Stimulated activated CD4-positive, alpha-beta T cell treated with anti-CD3 and anti-CD28 coated beads, Interleukin-15, amount 100 ng/mL, for 48 hours (primary cell): ENCODE measurements around the gene LY86.

ENCODE experiments used
- DNase-seq, 2 donors: peaks; one replicate each; pipeline ENCODE4 v3.0.0-alpha.2; 2020; ENCODE audit warnings: low read depth in 2 of 2

The LY86 gene

GRCh38 chr6:6623553-6623952 lies 35.0 kb downstream of the LY86 start:
- DNase-seq: no peak

- no peak for DNase-seq
These were observed 35.9 kb downstream of the LY86 start for GRCh38 chr6:6624269-6624990.

DNA sequence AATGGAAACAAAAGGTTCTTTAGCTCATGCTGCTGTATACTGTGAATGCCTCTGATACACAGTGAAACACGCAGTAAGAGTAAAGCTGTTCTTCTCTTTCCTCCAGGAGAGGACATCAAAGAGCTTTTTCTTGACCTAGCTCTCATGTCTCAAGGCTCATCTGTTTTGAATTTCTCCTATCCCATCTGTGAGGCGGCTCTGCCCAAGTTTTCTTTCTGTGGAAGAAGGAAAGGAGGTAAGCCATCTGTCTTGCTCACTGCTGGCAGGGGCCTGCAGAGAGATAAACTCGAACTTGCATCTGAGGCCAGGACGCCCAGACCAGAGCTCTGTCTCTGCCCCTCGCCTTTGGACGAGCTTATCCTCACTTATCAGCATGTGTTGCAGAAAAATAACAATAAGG lies 37.7 kb downstream of the LY86 start:
- DNase-seq: no peak

DNA sequence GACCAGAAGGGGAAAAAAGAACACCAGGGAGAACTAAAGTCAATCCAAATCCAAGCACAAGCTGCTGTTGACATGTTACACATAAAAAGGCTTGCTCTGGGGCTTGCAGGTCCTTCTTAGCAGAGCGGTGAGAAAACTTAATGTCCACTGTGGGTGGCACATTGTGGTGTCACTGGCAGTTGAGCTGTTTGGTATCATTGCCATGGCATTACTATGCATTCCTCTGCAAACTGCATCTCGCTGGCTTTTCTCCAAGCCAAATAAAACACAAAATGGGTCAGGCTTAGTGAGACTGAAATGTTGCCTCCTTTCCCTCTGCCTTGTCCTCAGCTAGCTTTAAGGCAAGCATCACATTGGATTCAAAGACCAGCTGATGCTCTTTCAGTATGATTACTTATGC lies 40.9 kb downstream of the LY86 start:
- DNase-seq: no peak

DNA sequence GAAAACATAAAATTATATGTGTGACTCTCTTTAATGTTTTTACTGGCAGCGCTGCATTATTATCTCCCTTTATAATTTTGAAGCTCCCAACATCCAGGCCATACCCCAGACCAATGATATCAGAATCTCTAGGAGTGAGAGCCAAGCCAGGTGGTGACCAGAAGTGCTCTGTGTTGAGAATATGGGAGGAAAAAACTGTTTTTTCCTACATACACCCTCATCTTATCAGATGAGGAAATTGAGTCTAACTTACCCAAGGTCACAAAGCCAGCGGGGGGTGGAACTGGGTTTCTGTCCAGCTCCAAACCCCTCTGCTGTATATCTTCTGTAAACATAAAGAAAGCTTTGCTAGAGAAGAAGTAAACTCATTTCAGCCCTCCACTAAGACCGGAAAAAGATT lies 42.5 kb downstream of the LY86 start:
- no peak for DNase-seq

DNA sequence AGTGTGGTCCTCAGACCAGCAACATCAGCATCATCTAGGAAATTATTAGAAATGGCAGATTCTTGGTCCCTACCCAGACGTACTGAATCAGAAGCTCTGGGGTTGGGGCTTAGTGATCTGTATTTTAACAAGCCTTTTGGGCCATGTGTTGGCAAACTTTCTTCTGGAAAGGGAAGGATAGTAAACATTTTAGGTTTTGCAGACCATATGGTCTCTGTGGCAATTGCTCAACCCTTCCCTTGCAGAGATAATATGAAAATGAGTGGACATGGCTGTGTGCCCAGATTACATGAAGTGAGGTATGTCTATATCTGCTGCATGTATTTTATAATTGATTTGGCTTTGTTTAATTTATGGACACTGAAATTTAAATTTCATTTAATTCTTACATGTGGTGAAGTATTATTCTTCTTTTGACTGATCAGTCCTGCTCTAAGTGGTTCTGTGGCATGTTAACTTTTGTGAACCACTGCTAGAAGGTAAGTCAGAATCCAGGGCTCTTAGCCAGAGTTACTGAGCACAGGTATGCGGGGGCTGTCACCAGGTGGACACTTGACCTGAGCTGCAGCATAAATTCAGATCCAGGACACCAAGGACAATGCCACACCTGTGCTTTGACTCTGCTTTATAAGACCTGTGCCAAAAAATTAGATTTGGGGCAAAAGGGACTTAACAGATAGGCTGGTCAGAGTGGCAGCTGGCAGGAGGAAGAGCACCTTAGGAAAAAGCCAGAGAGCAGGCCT lies 43.2 kb downstream of the LY86 start:
- no peak for DNase-seq

DNA sequence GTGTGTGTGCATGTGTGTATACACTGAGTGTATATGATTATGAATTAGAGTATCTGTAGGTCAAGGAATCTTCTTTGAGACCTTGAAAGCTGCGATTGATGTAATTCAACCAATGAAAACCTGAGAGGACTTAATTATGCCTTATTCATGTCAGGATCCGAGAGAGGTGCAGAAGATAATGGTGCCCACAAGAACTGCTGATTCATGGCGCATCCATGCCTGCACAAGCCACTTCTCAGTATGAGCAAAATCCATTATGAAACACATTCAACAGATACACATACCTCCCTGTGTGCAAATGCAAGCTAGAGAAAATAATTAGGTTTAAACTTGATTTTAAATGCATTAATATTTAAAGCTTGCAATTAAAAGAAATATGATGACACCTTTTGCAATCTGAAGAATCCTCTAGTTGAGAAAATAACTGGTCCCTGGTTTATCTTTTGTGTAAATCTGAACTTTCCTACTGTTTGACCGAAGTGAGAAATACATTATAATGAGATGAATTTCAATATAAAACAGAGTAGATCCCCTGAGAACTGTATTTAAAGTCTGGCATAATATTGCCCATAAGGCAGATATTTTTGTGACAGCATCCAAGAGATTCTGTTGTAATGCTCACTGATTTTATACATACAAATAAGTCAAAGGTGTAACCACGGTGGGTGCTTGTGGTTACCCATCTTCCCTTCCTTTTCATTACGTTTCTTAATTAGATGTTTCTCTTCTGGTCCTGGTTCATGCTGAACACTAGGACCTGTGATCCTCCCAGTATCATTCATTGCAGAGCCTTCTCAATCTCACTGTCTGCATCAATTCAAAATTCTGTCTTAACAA lies 45.6 kb downstream of the LY86 start:
- no peak for DNase-seq

GRCh38 chr6:6634735-6635075 lies 46.2 kb downstream of the LY86 start:
- DNase-seq: no peak

- no peak for DNase-seq
These were observed 46.8 kb downstream of the LY86 start for GRCh38 chr6:6635291-6635690.

- DNase-seq: no peak
These were observed 47.3 kb downstream of the LY86 start for GRCh38 chr6:6635869-6636268.

DNA sequence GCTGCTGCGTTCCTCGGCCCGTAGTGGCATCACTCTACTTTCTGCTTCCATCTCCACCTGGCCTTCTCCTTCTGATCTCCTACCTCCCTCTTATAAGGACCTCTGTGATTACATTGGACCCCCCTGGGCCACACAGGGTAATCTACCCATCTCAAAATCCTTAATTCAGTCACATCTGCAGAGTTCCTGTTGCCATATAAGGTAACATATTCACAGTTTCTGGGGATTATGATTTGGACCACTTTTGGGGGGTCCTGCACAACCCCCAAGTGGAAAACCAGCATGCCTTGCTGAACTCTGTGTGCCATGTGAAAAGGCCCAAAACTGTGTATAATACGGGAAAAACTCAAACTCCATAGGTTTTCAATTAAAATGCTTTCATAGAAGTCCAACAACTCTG lies 51.1 kb downstream of the LY86 start:
- no peak for DNase-seq

GRCh38 chr6:6640926-6641325 lies 52.4 kb downstream of the LY86 start:
- DNase-seq: no peak

- DNase-seq: no peak
These were observed 54.9 kb downstream of the LY86 start for GRCh38 chr6:6643398-6643797.

DNA sequence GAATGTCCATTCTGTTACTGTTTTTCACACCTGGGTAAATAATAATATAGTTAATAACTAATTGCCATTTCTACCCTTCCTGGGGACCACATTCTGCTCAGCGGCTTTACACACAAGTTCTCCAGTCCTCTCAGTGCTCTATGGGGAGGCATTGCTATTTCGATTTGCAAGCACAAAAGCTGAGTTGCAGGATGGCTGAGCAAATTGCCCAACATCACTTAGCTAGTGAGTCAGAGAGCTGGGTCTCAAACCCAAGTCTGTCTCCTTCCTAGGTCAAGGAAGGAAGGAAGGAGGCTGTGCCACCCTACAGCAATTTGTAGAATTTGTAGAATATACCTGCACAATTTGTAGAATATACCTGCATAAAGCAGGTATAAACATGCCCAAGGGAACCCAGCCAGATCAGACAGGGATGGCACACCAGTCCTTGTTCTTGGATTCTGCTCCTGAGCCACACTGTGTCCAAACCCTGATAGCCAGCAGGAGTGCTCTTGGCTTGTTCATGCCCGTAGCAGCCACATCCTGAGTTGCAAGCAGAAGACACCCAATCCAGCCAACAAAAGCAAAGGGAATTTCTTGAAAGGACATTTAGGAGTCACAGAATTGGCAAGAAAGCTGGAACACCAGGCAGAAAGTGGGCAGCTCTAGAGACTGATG lies 56.9 kb downstream of the LY86 start:
- DNase-seq: no peak

- DNase-seq: no peak
These were observed 57.9 kb downstream of the LY86 start for GRCh38 chr6:6646384-6646783.

- DNase-seq: no peak
These were observed 58.3 kb downstream of the LY86 start for GRCh38 chr6:6646859-6647258.

DNA sequence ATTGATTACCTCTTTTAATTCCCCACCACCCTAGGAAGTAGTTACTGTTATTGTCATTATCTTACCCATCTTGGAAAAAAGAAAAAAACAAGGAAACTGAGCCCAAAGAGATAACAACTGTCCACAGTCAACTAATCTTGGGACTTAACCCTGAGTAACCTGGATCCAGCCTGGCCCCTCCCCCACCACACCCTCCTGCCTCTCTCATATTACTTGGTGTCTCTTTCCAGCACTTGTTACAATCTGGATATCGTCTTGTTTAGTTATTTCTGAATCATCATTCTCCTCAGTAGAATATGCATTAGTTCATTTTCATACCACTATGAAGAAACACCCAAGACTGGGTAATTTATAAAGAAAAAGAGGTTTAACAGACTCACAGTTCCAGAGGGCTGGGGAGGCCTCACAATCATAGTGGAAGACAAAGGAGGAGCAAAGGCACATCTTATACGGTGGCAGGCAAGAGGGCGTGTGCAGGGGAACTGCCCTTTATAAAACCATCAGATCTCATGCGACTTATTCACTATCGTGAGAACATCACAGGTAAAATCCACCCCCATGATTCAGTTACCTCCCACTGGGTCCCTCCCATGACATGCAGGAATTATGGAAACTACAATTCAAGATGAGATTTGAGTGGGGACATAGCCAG lies 60.3 kb downstream of the LY86 start:
- no peak for DNase-seq

DNA sequence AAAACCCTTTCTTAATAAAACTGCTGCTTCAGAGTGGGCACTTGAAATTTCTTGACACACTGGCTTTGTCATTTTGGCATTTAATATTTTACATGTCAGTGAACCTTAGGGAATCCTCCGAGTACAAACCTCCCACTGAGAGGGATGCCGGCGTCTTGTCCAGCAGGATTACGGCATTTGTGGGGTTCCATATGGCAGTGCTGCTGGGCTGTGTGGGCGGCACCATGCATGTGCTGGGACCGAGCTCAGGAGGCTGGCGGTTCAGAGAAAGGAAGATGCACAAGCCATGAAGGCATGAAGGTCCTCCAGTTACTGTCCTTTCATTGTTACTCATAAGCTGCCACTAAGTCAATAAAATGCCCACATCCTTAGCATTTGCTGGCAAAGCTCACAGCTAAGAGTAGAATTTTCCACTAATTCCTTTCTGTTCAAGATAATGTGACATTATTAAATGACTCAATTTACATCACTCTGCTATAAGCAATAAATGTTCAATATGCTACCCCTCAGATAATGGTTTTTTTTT lies 61.4 kb downstream of the LY86 start:
- no peak for DNase-seq

- DNase-seq: no peak
These were observed 62.3 kb downstream of the LY86 start for GRCh38 chr6:6650839-6651238.

DNA sequence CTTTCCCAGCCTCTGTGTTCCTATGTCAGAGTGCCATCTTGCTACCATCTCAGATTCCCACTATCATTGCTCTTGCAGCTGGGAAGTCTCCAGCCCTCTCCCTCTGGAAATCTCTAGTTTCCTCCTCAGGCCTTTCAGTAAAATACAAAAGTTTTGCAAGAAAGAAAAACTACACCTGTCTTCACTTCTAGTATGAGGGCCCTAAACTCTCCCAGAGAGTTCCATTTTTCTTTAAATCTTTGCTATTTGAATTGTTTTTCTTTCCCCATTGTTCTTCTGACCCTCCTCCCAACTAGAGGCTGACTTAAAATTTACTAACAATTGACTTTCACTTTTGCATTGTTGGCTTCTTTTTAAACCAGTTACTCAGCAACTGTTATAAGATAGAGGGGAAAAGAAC lies 62.8 kb downstream of the LY86 start:
- no peak for DNase-seq

DNA sequence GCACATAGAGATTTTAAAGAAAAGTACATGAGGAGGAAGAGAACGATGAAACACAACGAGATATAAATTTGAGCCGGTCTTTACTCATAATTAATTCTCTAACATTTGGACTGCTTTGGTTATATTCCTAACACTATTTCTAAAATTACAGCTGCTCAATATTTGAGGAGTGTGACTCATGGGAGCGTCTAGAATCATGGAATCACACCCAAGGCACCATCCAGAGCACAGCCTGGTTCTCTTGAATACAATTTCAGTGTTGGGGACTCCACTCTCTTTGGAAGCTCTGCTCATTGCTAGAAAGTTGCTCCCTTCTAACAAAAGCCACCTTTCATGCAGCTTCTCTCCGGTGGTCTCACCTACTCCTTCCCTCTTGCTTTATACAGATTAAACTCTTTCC lies 64.4 kb downstream of the LY86 start:
- no peak for DNase-seq
